HL-60/S4 treated with retinoic acid at 250 ng/mL for 4 days and 3 days (cell line): ENCODE results near the gene SCNN1G.

Experiments
- in situ Hi-C: fragments of 300-500 bp; cut with MboI; formaldehyde crosslinking; loops from 2 replicates; pipeline ENCODE4 v1.7.0; 2022; ENCODE audit warnings: low sequenced_read_pairs

The SCNN1G gene

GRCh38 chr16:23149993-23150364 is 32.6 kb upstream of the SCNN1G start:
- in situ Hi-C loops, result no loop called here

- in situ Hi-C loops, result no loop called here
Measured at GRCh38 chr16:23152386-23153178, 30.0 kb upstream of the SCNN1G start.

- in situ Hi-C loops, result no loop called here
Measured at GRCh38 chr16:23155445-23156049, 27.0 kb upstream of the SCNN1G start.

DNA sequence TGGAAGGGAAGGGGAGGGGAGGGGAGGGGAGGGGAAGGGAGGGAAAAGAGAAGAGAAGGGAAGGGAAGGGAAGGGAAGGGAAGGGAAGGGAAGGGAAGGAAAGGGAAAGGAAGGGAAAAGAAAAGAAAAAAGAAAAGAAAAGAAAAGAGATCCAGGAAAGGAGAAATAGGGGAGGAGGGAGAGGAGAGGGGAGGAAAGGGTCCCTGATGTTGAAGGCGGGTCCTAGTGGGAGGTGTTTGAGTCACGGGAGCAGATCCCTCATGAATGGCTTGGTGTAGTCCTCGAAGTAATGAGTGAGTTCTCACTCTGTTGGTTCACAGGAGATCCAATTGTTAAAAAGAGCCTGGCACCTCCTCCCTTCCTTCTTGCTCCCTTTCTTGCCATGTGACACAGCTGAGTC is 26.4 kb upstream of the SCNN1G start:
- in situ Hi-C loops, result no loop called here

DNA sequence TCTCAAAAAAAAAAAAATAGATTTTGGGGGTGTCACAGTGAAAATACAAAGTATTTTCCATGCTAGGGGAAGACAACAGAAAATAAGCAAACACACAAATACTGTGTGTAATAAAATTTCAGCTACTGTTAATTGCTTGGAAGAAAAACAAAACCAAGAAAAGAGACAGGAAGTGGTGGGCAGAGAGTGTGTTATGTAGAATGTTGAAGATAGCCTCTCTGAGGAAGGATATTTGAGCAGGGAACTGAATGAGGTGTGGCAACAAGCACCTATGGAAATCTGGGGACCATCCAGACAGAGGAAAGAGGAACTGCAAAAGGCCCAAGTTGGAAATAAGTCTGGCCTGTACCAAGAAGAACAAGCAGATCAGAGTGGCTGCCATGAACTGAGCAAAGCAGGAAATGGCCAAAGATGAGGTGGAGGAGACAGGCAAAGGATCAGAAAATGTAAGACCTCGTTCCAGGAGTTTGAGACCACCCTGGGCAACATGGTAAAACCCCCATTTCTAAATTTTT is 25.5 kb upstream of the SCNN1G start:
- in situ Hi-C loops, result no loop called here

DNA sequence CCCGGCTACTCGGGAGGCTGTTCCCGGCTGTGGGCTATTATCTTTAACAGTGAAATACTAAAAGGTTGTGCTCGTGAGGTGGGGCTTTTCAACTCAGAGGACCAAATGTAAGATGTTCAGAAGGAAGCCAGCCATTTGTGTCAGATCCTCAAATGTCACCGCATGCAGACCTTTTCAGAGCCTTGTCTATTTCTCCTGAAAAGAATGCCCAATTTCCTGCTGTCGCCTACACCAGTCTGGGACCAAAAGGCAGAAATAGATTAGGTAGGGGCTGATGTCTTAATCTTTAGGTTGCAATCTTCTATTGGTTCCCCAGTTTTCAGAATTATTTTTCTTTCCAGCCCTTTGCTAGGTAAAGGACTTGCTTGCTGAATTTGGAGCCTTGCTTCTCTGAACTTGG is 24.4 kb upstream of the SCNN1G start:
- in situ Hi-C loops, result no loop called here

DNA sequence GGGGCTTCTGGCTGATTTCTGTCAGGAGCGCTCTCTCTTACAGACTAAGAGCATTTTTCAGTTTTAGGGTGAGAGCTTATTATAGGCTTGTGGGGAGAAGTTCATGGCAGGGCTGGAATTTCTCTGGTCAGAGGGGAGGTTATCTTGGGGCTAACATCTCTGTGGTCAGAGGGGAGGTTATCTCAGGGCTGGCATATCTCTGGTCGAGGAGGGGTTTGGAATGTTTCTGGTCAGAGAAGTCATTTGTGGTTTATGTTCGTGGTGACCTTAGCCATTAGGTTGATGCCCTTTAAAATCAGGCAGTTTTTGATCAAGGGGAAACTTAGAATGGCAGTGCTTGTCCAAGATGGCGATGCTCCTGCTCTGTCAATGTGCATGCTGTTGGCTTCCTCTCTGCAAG is 22.5 kb upstream of the SCNN1G start:
- in situ Hi-C loops, result no loop called here

- in situ Hi-C loops, result no loop called here
Measured at GRCh38 chr16:23160574-23160973, 22.0 kb upstream of the SCNN1G start.

DNA sequence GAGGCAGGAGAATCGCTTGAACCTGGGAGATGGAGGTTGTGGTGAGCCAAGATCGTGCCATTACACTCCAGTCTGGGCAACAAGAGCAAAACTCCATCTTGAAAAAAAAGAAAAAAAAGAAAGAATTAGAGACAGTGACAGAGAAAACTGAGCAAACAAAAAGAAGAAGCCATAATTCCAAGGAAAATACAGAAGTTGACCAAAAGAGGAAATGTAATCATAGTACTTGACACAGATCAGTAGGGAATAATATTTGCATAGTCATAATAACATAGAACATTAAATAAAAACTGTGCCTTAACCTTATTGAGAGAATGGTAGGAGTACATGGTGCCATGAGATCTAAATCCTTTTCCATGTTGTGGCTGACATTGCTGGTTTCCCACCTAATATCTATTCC is 18.6 kb upstream of the SCNN1G start:
- in situ Hi-C loops, result no loop called here

GRCh38 chr16:23164736-23165135 is 17.8 kb upstream of the SCNN1G start:
- in situ Hi-C loops, result no loop called here

DNA sequence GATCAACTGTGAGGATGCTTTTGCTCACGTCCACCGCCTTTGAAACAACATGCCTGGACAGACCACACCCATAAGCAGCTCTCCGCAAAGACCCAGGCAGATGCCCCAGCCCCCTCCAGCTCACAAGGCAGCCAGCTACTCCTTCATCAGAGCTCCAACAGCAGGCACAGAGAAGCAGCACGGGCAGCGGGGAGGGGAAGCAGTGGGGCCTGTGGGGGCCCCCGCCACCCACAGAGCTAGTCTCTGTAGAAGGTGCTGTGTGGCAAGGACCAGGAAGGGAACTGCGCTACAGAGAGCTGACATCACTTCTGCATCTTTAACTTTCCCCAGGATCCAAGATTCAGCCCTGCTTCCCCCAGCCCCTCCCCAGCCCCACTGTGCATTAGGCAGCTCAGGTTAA is 10.0 kb upstream of the SCNN1G start:
- in situ Hi-C loops, result no loop called here

DNA sequence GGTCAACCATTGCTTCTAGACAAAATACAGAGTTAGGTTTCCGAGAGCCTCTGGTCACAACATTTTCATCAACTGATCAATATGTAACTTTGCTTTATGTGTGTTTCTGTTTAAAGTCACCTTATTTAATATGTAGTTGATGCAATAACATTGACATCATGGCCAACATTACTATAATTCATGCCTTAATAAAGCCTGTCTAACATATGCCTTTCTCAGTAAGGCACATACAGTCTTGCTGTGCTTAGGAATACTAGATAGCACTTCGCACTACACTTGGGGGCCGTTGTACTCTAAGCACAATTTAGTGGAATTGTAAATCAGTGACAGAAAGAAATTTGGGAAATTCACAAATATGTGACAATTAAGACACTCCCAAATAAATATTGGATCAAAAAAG is 9.6 kb upstream of the SCNN1G start:
- in situ Hi-C loops, result no loop called here

DNA sequence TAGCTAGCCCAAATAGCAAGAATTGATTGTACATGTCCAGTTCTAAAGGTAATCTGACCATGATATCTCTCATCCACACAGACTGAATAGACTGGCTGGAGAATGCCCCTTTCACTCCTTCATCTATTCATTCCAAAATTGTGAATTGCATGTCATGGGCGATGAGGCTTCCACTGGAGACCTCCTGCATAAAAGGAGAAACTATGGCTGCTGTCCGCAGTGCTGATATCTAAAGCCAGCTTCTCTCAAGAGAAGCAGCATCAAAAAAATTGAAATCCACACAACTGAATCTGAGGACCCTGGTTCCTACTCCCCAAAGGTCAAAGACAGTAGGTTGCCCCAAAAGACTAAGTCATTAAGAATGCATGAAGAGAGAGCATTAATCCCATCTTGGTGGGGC is 7.9 kb upstream of the SCNN1G start:
- in situ Hi-C loops, result no loop called here

DNA sequence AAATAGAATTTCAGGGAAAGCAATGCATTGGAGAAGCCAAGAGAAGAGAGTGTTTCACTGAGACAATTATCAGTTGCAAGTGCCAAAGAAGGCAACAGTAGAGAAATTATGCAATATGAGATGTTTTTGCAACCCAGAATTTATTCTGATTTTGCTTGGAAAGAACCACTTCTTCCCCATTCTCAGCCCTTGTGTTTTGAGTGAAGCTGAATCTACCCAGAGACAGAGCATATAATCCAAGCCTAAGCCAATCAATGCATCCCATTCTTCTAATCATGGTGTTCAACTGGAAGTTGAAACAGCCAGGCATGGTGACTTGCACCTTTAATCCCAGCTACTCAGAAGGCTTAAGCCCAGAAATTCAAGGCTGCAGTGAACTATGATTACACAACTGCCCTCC is 6.9 kb upstream of the SCNN1G start:
- in situ Hi-C loops, result no loop called here

DNA sequence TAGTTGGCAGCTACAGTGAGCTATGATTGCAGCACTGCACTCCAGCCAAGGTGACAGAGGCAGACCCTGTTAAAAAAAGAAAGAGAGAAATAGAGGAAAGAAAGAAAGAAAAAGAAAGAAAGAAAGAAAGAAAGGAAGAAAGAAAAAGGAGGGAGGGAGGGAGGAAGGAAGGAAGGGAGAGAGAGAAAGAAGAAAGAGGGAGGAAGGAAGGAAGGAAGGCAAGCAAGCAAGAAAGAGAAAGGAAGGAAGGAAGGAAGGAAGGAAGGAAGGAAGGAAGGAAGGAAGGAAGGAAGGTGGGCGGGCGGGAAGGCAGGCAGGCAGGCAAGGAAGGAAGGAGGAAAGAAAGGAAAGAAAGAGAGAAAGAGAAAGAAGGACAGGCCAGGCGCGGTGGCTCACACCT is 1.0 kb upstream of the SCNN1G start:
- in situ Hi-C loops, result no loop called here

GRCh38 chr16:23182206-23182678 is 303 bp upstream of the SCNN1G start:
- in situ Hi-C loops, result no loop called here

DNA sequence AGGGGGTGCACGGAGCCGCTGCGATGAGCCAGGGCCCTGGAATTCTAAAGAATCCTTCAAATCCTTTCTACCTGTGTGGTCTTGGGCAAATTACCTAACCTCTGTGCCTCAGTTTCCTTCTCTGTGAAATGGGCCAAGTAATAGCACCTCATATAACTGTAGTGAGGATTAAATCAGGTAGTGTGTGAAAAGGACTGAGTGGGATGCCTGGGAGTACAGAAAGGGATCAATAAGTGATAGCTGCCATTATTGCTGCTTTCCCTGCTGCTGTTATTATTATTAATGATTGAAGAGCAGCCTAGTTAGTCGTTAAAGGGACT is 958 bp downstream of the SCNN1G start:
- in situ Hi-C loops, result no loop called here

GRCh38 chr16:23185656-23186055 is 3.1 kb downstream of the SCNN1G start:
- in situ Hi-C loops, result no loop called here

DNA sequence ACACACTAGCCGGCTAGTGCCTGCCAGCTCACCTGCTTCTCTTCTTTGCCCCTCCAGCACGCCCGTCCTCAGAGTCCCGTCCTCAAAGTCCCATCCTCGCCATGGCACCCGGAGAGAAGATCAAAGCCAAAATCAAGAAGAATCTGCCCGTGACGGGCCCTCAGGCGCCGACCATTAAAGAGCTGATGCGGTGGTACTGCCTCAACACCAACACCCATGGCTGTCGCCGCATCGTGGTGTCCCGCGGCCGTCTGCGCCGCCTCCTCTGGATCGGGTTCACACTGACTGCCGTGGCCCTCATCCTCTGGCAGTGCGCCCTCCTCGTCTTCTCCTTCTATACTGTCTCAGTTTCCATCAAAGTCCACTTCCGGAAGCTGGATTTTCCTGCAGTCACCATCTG is 3.6 kb downstream of the SCNN1G start:
- in situ Hi-C loops, result no loop called here

DNA sequence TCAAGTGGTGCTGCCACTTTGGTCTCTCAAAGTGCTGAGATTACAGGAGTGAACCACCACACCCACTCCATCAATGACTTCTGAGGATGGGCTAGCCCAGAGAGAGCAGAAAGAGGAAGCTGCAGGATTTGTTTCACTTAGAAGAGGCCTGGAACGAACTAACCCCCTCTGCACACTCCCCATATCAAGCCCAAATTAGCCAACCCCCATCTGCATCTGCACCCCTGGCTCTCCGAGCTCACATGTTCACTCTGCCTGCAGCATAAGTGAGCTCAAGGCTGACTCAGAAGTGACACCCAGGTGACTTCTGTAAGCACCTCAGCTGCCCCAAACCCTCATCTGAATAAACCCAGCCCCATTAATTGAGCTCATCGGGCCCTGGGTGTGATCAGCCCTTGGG is 4.8 kb downstream of the SCNN1G start:
- in situ Hi-C loops, result no loop called here

DNA sequence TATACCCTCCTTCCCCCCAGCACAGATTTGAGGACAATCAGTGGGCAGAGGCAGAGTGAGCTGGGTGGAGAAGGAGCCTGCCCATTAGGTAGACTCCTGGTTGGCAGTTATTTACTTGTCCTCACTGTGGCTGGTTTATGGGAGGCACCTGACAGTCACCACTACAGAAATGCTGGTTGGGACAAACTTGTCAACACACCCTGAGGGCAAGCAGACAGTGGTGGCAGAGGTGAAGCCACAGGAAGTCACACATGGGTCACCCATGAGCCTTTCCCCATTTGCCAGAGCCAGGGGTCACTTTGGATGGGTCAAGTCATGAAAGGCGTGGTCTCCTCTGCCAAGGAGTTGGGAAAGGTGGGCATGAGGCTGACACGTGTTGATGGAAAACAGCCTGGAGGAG is 6.4 kb downstream of the SCNN1G start:
- in situ Hi-C loops, result no loop called here

DNA sequence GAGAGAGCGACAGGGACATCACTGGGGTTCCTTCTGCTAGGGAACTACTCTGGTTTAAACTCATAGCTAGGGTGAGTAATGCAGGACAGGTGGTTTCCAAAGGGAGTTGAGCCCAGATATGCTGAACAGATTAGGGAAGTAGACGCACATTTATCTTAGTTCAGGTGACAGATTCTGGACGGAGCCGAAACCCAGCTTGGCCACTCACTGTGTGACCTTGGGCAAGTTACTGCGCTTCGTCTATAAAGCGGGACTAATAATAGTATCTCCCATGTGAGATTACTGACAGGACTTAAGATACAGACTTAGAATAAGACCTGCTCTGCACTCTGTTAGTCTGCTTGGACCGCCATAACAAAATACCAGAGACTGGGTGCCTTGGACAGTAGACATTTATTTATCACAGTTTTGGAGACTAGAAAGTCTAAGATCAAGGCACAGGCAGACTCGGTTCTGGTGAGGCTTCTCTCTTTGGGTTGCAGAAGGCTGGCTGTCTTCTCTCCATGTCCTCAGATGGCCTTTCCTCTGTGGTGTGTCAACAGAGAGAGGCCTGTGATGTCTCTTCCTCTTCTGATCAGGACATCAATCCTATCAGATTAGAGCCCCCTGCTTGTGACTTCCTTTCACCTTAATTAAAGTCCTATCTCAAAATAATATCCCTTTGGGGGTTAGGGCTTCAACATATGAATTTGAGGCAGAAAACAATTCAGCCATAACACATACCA is 12.1 kb downstream of the SCNN1G start:
- in situ Hi-C loops, result loop anchor here (10.0 kb wide), 1 partner anchor 240 kb away; no protein-coding TSS in a partner anchor
